ENCODE data around the gene KAZN.
"Not testable (repeated sequence)": the region's sequence is repeated elsewhere in the genome, so short reads cannot be mapped to it uniquely, and the experiment has no call there.

Gene KAZN

GRCh38 chr1:14963791-14964710, 365.6 kb downstream of the KAZN start:
- not testable (repeated sequence) for DNase-seq; H3K36me3 Mint-ChIP-seq (ENCODE audit: insufficient read depth); H3K4me3 Mint-ChIP-seq; H3K27ac Mint-ChIP-seq; H3K9me3 Mint-ChIP-seq; H3K4me1 Mint-ChIP-seq (ENCODE audit: low read depth in 2 of 2); ATAC-seq (replicated peaks)
- peaks cover 5 to 17% of the 10 kb centered on the region in 2 donors for H3K27me3 Mint-ChIP-seq

GRCh38 chr1:14964711-14965055, 366.2 kb downstream of the KAZN start:
- no peak for DNase-seq
- Mint-ChIP-seq H3K27me3 (peaks cover 5 to 17% of the 10 kb centered on the region in 2 donors), H3K36me3 (ENCODE audit: insufficient read depth) (no peaks in the 10 kb centered on the region), H3K4me3 (no peak overlapping the region), H3K4me1 (ENCODE audit: low read depth in 2 of 2) (peaks cover 7 to 9% of the 10 kb centered on the region in 2 donors), H3K27ac (no peak overlapping the region), H3K9me3 (no peaks in the 10 kb centered on the region)
- ATAC-seq (replicated peaks), result no peak

DNA sequence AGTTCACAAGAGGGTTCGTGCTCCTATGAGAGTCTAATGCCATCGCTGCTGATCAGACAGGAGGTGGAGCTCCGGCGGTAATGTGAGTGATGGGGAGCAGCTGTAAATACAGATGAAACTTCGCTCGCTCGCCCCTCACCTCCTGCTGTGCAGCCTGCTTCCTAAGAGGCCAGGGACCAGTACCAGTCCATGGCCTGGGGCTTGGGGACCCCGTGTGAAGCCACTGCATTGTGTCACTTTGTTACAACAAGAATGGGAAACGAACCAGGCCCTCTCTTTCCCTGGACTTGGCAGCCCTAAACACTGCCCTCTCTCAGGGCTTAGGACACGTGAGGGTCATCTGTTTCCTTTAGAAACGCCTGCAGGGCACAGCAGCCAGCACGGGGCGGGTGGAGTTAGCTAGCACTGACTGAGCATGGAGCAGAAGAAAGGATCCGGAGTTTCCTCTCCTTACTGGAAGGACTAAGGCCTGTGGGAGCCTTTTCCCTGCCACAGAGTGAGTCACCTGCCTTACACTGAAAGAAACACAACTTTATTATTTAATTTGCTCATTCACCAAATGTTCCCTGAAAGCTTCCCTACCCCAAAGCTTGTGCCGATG, 369.9 kb downstream of the KAZN start:
- peaks cover 3% of the 10 kb centered on the region for H3K36me3 Mint-ChIP-seq (ENCODE audit: insufficient read depth)
- peaks cover 7 to 13% of the 10 kb centered on the region in 2 donors for H3K4me1 Mint-ChIP-seq (ENCODE audit: low read depth in 2 of 2)
- peak overlapping the region in 1 of 2 donors; percentile 17 for H3K4me3 Mint-ChIP-seq
- H3K27ac Mint-ChIP-seq, result no peak overlapping the region
- H3K9me3 Mint-ChIP-seq, result no peaks in the 10 kb centered on the region
- DNase-seq (no peak), ATAC-seq (replicated peaks) (no peak)
- H3K27me3 Mint-ChIP-seq, result peaks cover 8 to 31% of the 10 kb centered on the region in 2 donors

DNA sequence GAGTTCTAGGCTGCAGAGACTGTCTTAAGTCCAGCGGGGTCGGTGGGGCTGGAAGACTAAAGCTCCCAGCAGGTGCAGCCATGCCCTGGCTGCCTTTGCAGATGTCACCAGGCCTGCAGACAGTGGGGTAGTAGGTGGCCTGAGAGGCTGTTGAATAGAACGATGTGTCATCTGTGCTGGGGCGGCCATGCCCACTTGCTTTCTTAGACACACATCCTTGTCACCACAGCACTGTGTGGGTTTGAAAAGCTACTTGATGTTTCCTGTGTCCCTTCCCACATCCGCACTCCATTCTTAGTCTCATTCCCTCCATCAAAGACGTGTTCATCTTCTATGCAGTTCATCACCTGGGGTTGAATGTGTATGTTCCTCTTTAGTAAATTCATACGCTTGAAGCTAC, 370.5 kb downstream of the KAZN start:
- H3K36me3 Mint-ChIP-seq (ENCODE audit: insufficient read depth), result peaks cover 3% of the 10 kb centered on the region
- DNase-seq (peak in 2 of 3 experiments; percentile 3 to 34), ATAC-seq (replicated peaks) (peak; percentile 95)
- no peaks in the 10 kb centered on the region for H3K9me3 Mint-ChIP-seq
- peak overlapping the region in 1 of 2 donors; percentile 20 for H3K27ac Mint-ChIP-seq
- H3K27me3 Mint-ChIP-seq, result peaks cover 11 to 31% of the 10 kb centered on the region in 2 donors
- H3K4me3 Mint-ChIP-seq, result peak overlapping the region; percentile 15 to 17
- H3K4me1 Mint-ChIP-seq (ENCODE audit: low read depth in 2 of 2), result peaks cover 7 to 13% of the 10 kb centered on the region in 2 donors

- H3K4me1 Mint-ChIP-seq (ENCODE audit: low read depth in 2 of 2), result peaks cover 7 to 13% of the 10 kb centered on the region in 2 donors
- H3K27me3 Mint-ChIP-seq, result peaks cover 16 to 31% of the 10 kb centered on the region in 2 donors
- DNase-seq (no peak), ATAC-seq (replicated peaks) (no peak)
- peaks cover 3% of the 10 kb centered on the region for H3K36me3 Mint-ChIP-seq (ENCODE audit: insufficient read depth)
- H3K4me3 Mint-ChIP-seq, result no peak overlapping the region
- no peak overlapping the region for H3K27ac Mint-ChIP-seq
- H3K9me3 Mint-ChIP-seq, result no peaks in the 10 kb centered on the region
Observed at GRCh38 chr1:14970115-14970798, 371.8 kb downstream of the KAZN start.

DNA sequence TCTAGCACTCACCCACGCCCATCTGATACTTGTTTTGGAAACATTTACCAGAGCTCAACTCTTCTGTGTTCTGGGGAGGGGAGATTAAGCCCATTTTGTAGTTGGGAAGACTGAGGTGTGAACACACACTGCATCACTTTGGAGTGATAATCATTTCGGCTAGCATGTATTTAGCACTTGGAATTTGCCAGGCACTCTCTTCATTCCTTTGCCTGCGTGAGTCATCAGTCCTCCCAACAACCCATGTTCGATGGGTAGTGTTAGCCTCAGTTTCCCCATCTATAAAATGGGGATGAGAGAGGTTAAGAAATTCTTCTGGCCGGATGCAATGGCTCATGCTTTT, 372.3 kb downstream of the KAZN start:
- H3K4me3 Mint-ChIP-seq, result no peak overlapping the region
- no peak for ATAC-seq (replicated peaks)
- peaks cover 7 to 13% of the 10 kb centered on the region in 2 donors for H3K4me1 Mint-ChIP-seq (ENCODE audit: low read depth in 2 of 2)
- peaks cover 16 to 31% of the 10 kb centered on the region in 2 donors for H3K27me3 Mint-ChIP-seq
- H3K9me3 Mint-ChIP-seq, result no peaks in the 10 kb centered on the region
- no peak overlapping the region for H3K27ac Mint-ChIP-seq
- DNase-seq, result no peak
- peaks cover 3% of the 10 kb centered on the region for H3K36me3 Mint-ChIP-seq (ENCODE audit: insufficient read depth)

- no peak for ATAC-seq (replicated peaks)
- H3K4me3 Mint-ChIP-seq, result no peak overlapping the region
Observed at GRCh38 chr1:14971221-14971620, 372.7 kb downstream of the KAZN start.

GRCh38 chr1:14972107-14972506, 373.6 kb downstream of the KAZN start:
- H3K4me3 Mint-ChIP-seq, result no peak overlapping the region
- H3K4me1 Mint-ChIP-seq (ENCODE audit: low read depth in 2 of 2), result peaks cover 7 to 13% of the 10 kb centered on the region in 2 donors
- H3K27me3 Mint-ChIP-seq, result peaks cover 15 to 20% of the 10 kb centered on the region in 2 donors
- H3K9me3 Mint-ChIP-seq, result no peaks in the 10 kb centered on the region
- no peak for DNase-seq
- peaks cover 3% of the 10 kb centered on the region for H3K36me3 Mint-ChIP-seq (ENCODE audit: insufficient read depth)
- H3K27ac Mint-ChIP-seq, result no peak overlapping the region
- ATAC-seq (replicated peaks), result no peak

More at GRCh38 chr1:14971221-14971620, 372.7 kb downstream of the KAZN start:
- Mint-ChIP-seq H3K27me3 (peaks cover 16 to 29% of the 10 kb centered on the region in 2 donors), H3K4me1 (ENCODE audit: low read depth in 2 of 2) (peaks cover 7 to 13% of the 10 kb centered on the region in 2 donors), H3K36me3 (ENCODE audit: insufficient read depth) (peaks cover 3% of the 10 kb centered on the region), H3K9me3 (no peaks in the 10 kb centered on the region), H3K27ac (no peak overlapping the region)
- no peak for DNase-seq

GRCh38 chr1:14973773-14974172, 375.3 kb downstream of the KAZN start:
- H3K27ac Mint-ChIP-seq, result no peak overlapping the region
- no peak for ATAC-seq (replicated peaks)

DNA sequence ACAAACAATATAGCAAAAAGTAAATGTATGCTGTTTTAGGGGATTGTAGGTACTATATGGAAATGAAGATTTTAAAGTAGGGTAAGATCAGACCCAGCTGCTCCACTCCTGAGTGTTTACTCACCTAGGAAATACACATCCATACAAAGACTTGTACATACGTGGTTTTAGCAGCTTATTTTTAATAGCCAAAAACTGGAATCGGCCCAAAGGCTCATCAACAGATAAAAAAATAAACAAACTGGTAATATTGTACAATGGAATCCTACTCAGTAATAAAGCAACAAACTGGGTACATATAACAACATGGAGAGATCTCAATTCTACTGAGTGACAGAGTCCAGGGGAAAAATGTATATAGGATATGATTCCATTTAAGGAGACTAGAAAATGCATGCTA, 375.9 kb downstream of the KAZN start:
- ATAC-seq (replicated peaks), result no peak
- no peak overlapping the region for H3K27ac Mint-ChIP-seq
- H3K27me3 Mint-ChIP-seq, result peaks cover 17 to 27% of the 10 kb centered on the region in 2 donors
- DNase-seq, result no peak
- peaks cover 3% of the 10 kb centered on the region for H3K36me3 Mint-ChIP-seq (ENCODE audit: insufficient read depth)
- peaks cover under 1 to 6% of the 10 kb centered on the region in 2 donors for H3K4me1 Mint-ChIP-seq (ENCODE audit: low read depth in 2 of 2)
- H3K9me3 Mint-ChIP-seq, result no peaks in the 10 kb centered on the region
- no peak overlapping the region for H3K4me3 Mint-ChIP-seq

More at GRCh38 chr1:14973773-14974172, 375.3 kb downstream of the KAZN start:
- Mint-ChIP-seq H3K36me3 (ENCODE audit: insufficient read depth) (peaks cover 3% of the 10 kb centered on the region), H3K9me3 (no peaks in the 10 kb centered on the region), H3K4me3 (no peak overlapping the region), H3K27me3 (peaks cover 16 to 24% of the 10 kb centered on the region in 2 donors), H3K4me1 (ENCODE audit: low read depth in 2 of 2) (peaks cover 6 to 12% of the 10 kb centered on the region in 2 donors)
- no peak for DNase-seq

DNA sequence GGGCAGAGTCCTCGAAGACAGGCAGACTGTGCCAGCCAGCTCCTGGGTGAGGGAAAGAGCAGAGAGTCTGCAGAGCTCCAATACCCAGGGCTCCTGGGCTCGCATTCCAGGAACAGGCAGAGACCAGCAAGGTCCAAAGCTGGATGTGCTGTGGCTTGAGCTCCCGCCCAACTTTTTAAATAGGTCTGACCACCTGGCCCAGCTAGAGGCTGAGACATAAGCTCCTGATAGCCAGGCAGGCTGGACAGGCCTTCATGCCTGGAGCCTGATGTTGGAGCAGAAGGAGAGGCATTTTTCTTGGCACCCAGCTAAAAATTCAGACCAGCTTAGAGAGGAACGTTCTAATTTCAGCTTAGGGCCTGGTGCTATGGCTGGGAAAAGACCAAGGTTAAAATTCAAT, 376.6 kb downstream of the KAZN start:
- Mint-ChIP-seq H3K27ac (no peak overlapping the region), H3K27me3 (peaks cover 17 to 35% of the 10 kb centered on the region in 2 donors), H3K9me3 (no peaks in the 10 kb centered on the region), H3K36me3 (ENCODE audit: insufficient read depth) (peaks cover under 1% of the 10 kb centered on the region), H3K4me3 (no peak overlapping the region), H3K4me1 (ENCODE audit: low read depth in 2 of 2) (peaks cover 0 to 4% of the 10 kb centered on the region in 2 donors)
- DNase-seq, result no peak
- no peak for ATAC-seq (replicated peaks)

DNA sequence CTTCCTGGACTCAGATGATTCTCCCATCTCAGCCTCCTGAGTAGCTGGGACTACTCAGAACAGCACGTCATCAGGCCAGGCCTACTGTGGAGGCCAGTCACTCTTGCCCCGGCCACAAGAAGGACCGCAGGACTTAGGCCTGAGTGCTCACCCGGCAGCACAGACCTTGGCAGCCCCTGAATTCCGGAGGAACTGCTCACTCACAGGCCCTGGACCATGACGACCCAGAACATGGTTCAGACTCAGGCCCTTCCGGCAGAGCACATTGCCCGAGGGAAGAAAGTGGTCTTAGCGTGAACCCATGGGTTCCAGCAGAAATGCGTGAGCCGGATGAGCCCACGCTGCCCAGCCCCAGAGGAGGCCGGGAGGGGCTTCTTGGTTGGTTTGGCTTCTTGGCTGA, 377.8 kb downstream of the KAZN start:
- no peak overlapping the region for H3K27ac Mint-ChIP-seq
- H3K4me3 Mint-ChIP-seq, result no peak overlapping the region
- H3K27me3 Mint-ChIP-seq, result peaks cover 17 to 37% of the 10 kb centered on the region in 2 donors
- H3K4me1 Mint-ChIP-seq (ENCODE audit: low read depth in 2 of 2), result peaks cover 0 to 2% of the 10 kb centered on the region in 2 donors
- no peaks in the 10 kb centered on the region for H3K36me3 Mint-ChIP-seq (ENCODE audit: insufficient read depth)
- H3K9me3 Mint-ChIP-seq, result no peaks in the 10 kb centered on the region
- no peak for DNase-seq
- ATAC-seq (replicated peaks), result no peak

DNA sequence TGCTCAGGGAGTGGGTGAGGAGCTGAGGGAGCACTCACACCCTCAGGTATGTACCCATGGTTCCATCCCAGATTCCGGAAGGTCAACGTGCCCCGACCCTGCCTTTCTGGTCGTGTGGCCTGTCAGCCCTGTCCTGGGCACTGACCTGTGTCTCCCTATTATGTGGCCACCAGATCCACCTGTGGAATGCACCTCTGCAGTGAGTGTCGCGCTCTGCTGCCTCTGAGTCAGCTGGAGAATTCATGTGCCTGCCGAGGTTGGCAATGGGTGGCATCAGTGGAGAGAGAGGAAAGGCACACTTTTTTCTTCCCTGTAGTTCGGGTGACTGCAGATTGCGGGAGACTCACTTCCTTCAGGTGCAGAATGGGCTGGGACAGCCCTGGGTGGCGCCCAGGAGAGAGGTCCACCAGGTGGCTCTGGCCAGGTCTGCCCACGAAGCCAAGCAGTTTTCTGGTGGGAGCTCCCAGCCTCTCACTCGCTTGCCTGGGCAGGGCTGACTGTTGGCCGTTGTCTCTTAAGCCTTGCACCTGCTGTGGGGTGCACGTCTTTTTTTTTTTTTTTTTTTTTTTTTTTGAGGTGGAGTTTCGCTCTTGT, 378.9 kb downstream of the KAZN start:
- no peak for DNase-seq
- no peak overlapping the region for H3K27ac Mint-ChIP-seq
- H3K4me1 Mint-ChIP-seq (ENCODE audit: low read depth in 2 of 2), result no peaks in the 10 kb centered on the region
- no peak for ATAC-seq (replicated peaks)
- H3K9me3 Mint-ChIP-seq, result no peaks in the 10 kb centered on the region
- H3K4me3 Mint-ChIP-seq, result no peak overlapping the region
- H3K36me3 Mint-ChIP-seq (ENCODE audit: insufficient read depth), result no peaks in the 10 kb centered on the region
- peaks cover 17 to 28% of the 10 kb centered on the region in 2 donors for H3K27me3 Mint-ChIP-seq

Measured in effector memory CD8-positive, alpha-beta T cell (primary cell).